ENCODE data around the gene INSIG1. TPM values are rescaled to one million over a fixed set of nuclear protein-coding genes. Genes with fewer than 3 reads are reported as not detected.

INSIG1 gene
- total RNA-seq, 1 donor from 2014 or later, result 38.2 TPM

- no peaks in the 10 kb centered on the region for H3K36me3 Mint-ChIP-seq
Measured at GRCh38 chr7:155262031-155262430, 35.6 kb upstream of the INSIG1 start.

GRCh38 chr7:155263051-155263450 is 34.6 kb upstream of the INSIG1 start:
- Mint-ChIP-seq H3K27me3 (no peaks in the 10 kb centered on the region), H3K27ac (no peak overlapping the region), H3K4me1 (ENCODE audit: unreplicated experiment) (peaks cover 14% of the 10 kb centered on the region), H3K9me3 (no peaks in the 10 kb centered on the region), H3K36me3 (no peaks in the 10 kb centered on the region), H3K4me3 (no peak overlapping the region)
- TF ChIP-seq, protein P1, sequence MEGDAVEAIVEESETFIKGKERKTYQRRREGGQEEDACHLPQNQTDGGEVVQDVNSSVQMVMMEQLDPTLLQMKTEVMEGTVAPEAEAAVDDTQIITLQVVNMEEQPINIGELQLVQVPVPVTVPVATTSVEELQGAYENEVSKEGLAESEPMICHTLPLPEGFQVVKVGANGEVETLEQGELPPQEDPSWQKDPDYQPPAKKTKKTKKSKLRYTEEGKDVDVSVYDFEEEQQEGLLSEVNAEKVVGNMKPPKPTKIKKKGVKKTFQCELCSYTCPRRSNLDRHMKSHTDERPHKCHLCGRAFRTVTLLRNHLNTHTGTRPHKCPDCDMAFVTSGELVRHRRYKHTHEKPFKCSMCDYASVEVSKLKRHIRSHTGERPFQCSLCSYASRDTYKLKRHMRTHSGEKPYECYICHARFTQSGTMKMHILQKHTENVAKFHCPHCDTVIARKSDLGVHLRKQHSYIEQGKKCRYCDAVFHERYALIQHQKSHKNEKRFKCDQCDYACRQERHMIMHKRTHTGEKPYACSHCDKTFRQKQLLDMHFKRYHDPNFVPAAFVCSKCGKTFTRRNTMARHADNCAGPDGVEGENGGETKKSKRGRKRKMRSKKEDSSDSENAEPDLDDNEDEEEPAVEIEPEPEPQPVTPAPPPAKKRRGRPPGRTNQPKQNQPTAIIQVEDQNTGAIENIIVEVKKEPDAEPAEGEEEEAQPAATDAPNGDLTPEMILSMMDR (conservative IDR thresholded peaks at IDR 0.05), result no peak
- DNase-seq (ENCODE audit: extremely low spot score, unreplicated experiment), result no peak

More at GRCh38 chr7:155262031-155262430, 35.6 kb upstream of the INSIG1 start:
- Mint-ChIP-seq H3K9me3 (no peaks in the 10 kb centered on the region), H3K4me3 (peak overlapping the region; percentile 21), H3K27me3 (no peaks in the 10 kb centered on the region), H3K27ac (peak overlapping the region; percentile 54), H3K4me1 (ENCODE audit: unreplicated experiment) (peaks cover 18% of the 10 kb centered on the region)
- no peak for DNase-seq (ENCODE audit: extremely low spot score, unreplicated experiment)
- TF ChIP-seq, protein P1 (conservative IDR thresholded peaks at IDR 0.05), result no peak

DNA sequence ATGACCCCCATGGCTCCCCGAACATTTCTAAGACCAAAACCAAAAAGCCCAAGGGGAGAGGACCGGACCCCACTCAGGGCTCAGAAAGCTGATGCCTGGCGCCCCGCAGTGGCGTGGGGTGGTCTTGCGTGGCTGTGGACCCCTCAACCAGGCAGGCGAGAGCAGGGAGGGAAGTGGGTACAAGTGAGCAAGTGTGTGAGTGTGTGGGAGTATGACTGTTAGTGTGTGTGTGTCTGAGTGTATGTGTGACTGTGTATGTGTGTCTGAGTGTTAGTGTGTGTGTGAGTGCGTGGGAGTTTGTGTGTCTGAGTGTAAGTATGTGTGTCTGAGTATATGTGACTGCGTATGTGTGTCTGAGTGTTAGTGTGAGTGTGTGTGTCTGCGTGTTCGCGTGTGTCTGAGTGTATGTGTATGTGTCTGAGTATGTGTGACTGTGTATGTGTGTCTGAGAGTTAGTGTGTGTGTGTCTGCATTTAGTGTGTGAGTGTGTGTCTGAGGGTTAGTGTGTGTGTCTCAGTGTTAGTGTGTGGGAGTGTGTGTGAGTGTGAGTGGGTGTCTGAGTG is 34.0 kb upstream of the INSIG1 start:
- H3K36me3 Mint-ChIP-seq, result peaks cover 2% of the 10 kb centered on the region
- DNase-seq (ENCODE audit: extremely low spot score, unreplicated experiment), result no peak
- TF ChIP-seq, protein P1 (conservative IDR thresholded peaks at IDR 0.05), result peak; percentile 43
- H3K4me3 Mint-ChIP-seq, result no peak overlapping the region
- H3K27ac Mint-ChIP-seq, result no peak overlapping the region
- no peaks in the 10 kb centered on the region for H3K9me3 Mint-ChIP-seq
- H3K27me3 Mint-ChIP-seq, result no peaks in the 10 kb centered on the region
- H3K4me1 Mint-ChIP-seq (ENCODE audit: unreplicated experiment), result peaks cover 12% of the 10 kb centered on the region

GRCh38 chr7:155265144-155265543 is 32.5 kb upstream of the INSIG1 start:
- Mint-ChIP-seq H3K4me3 (no peak overlapping the region), H3K9me3 (no peaks in the 10 kb centered on the region), H3K36me3 (peaks cover 4% of the 10 kb centered on the region), H3K27ac (no peak overlapping the region), H3K4me1 (ENCODE audit: unreplicated experiment) (peaks cover 12% of the 10 kb centered on the region), H3K27me3 (no peaks in the 10 kb centered on the region)
- DNase-seq (ENCODE audit: extremely low spot score, unreplicated experiment), result no peak
- TF ChIP-seq, protein P1 (conservative IDR thresholded peaks at IDR 0.05), result no peak

GRCh38 chr7:155265961-155266360 is 31.7 kb upstream of the INSIG1 start:
- Mint-ChIP-seq H3K36me3 (peaks cover 4% of the 10 kb centered on the region), H3K9me3 (no peaks in the 10 kb centered on the region), H3K27me3 (no peaks in the 10 kb centered on the region), H3K4me1 (ENCODE audit: unreplicated experiment) (peaks cover 6% of the 10 kb centered on the region), H3K27ac (no peak overlapping the region), H3K4me3 (no peak overlapping the region)
- TF ChIP-seq, protein P1 (conservative IDR thresholded peaks at IDR 0.05), result no peak
- DNase-seq (ENCODE audit: extremely low spot score, unreplicated experiment), result no peak

All from type B pancreatic cell (in vitro differentiated cells).